HepG2 (cell line): ENCODE data around the gene B3GNT7. TPM values are rescaled to one million over a fixed set of nuclear protein-coding genes. Genes with fewer than 3 reads are reported as not detected.

ENCODE experiments used
- ARID2 ChIP-seq: sonication (generic); formaldehyde crosslinking; IDR thresholded peaks from 2 replicates; pipeline ENCODE4 v1.8.1; 2022; ENCODE audit warnings: mild to moderate bottlenecking, missing genetic modification reagents, borderline replicate concordance
- EED ChIP-seq: sonication (generic); formaldehyde crosslinking; IDR thresholded peaks from 2 replicates; pipeline ENCODE4 v1.5.0; 2020; ENCODE audit warnings: mild to moderate bottlenecking, missing genetic modification reagents
- ESRRA ChIP-seq: sonication (generic); formaldehyde crosslinking; IDR thresholded peaks from 2 replicates; pipeline ENCODE4 v1.5.1; 2020; ENCODE audit warnings: mild to moderate bottlenecking, low read depth, missing genetic modification reagents
- HCFC1 ChIP-seq: fragments of 150-350 bp; IDR thresholded peaks from 2 replicates; pipeline ENCODE4 v1.6.1; 2014; ENCODE audit warnings: low read depth, low read length
- HDAC1 ChIP-seq: sonication (generic); formaldehyde crosslinking; IDR thresholded peaks from 2 replicates; pipeline ENCODE4 v1.5.1; 2020; ENCODE audit warnings: mild to moderate bottlenecking, missing genetic modification reagents
- MTA1 ChIP-seq: sonication (generic); formaldehyde crosslinking; IDR thresholded peaks from 2 replicates; pipeline ENCODE4 v1.4.0; 2020; ENCODE audit warnings: missing genetic modification reagents, mild to moderate bottlenecking, borderline replicate concordance
- MXI1 ChIP-seq: IDR thresholded peaks from 3 replicates; pipeline ENCODE4 v1.6.1; 2012; ENCODE audit warnings: low read depth, low read length, inconsistent platforms, borderline replicate concordance
- NR2F1 ChIP-seq, 2 experiments: fragments of 450-650 bp in 1 of 2; formaldehyde crosslinking in 1 of 2; IDR thresholded peaks; 2 replicates each; pipeline versions ENCODE4 v1.5.0 to v1.6.1; 2016 to 2020; ENCODE audit warnings: mild to moderate bottlenecking in 1 of 2, missing compliant biosample characterization in 1 of 2, missing genetic modification reagents in 1 of 2, moderate library complexity in 1 of 2
- NR3C1 ChIP-seq: sonication (generic); formaldehyde crosslinking; IDR thresholded peaks from 2 replicates; pipeline ENCODE4 v1.4.0; 2020; ENCODE audit warnings: missing genetic modification reagents
- RARG ChIP-seq: sonication (generic); formaldehyde crosslinking; IDR thresholded peaks from 2 replicates; pipeline ENCODE4 v1.4.0; 2020; ENCODE audit warnings: low read depth, mild to moderate bottlenecking, missing genetic modification reagents
- TCF7 ChIP-seq: sonication (generic); IDR thresholded peaks from 2 replicates; pipeline ENCODE4 v1.6.1; 2016; ENCODE audit warnings: antibody characterized with exemption, low read depth
- ZNF33B ChIP-seq: sonication (generic); formaldehyde crosslinking; IDR thresholded peaks from 2 replicates; pipeline ENCODE4 v1.5.1; 2020; ENCODE audit warnings: mild to moderate bottlenecking, missing genetic modification reagents
- ZNF354B ChIP-seq: sonication (generic); formaldehyde crosslinking; IDR thresholded peaks from 2 replicates; pipeline ENCODE4 v1.8.0; 2022; ENCODE audit warnings: mild to moderate bottlenecking, missing genetic modification reagents
- ZNF501 ChIP-seq: sonication (generic); formaldehyde crosslinking; IDR thresholded peaks from 2 replicates; pipeline ENCODE4 v1.5.1; 2020; ENCODE audit warnings: mild to moderate bottlenecking, moderate library complexity, missing genetic modification reagents
- polyA plus RNA-seq, 8 experiments: library from polyadenylated mRNA; depleted of rRNA in 3 of 8; stranded (reverse) in 7 of 8; unstranded in 1 of 8; fragments of >200 nt; fragmentation: Illumina TruSeq in 4 of 8; extraction: Trizol in 4 of 8; gene quantifications; 2 replicates each; pipeline versions ENCODE4 v1.2.1 to v1.2.3, GENCODE V29; 2011 to 2016; ENCODE audit warnings: low read depth in 4 of 8, missing spikeins in 1 of 8, mixed read lengths in 1 of 8; ENCODE audit not compliant: insufficient read depth in 1 of 8
- total RNA-seq, 5 experiments: library from RNA; depleted of rRNA; stranded (reverse); fragments of >200 nt; fragmentation: Illumina TruSeq; extraction: Trizol; gene quantifications; 2 replicates each; pipeline ENCODE4 v1.2.3, GENCODE V29; 2016; ENCODE audit warnings: low read depth in 1 of 5
- TF ChIP-seq, protein P1 (sequence below): sonication (generic); formaldehyde crosslinking; IDR thresholded peaks from 2 replicates; pipeline ENCODE4 v1.4.0; 2020; ENCODE audit warnings: low read depth, mild to moderate bottlenecking, missing genetic modification reagents
- TF ChIP-seq, protein P2 (sequence below): sonication (generic); formaldehyde crosslinking; IDR thresholded peaks from 2 replicates; pipeline ENCODE4 v1.4.0; 2020; ENCODE audit warnings: mild to moderate bottlenecking, missing genetic modification reagents
- TF ChIP-seq, protein P3 (sequence below): sonication (generic); formaldehyde crosslinking; IDR thresholded peaks from 2 replicates; pipeline ENCODE4 v1.4.0; 2020; ENCODE audit warnings: mild to moderate bottlenecking, low read depth, missing genetic modification reagents
- TF ChIP-seq, protein P4 (sequence below): IDR thresholded peaks from 2 replicates; pipeline ENCODE4 v1.6.1; 2016
- TF ChIP-seq, protein P5 (sequence below): sonication (generic); formaldehyde crosslinking; conservative IDR thresholded peaks from 2 replicates; pipeline ENCODE4 v1.4.0; 2020; ENCODE audit warnings: missing genetic modification reagents
- TF ChIP-seq, protein P6 (sequence below): sonication (generic); formaldehyde crosslinking; IDR thresholded peaks from 2 replicates; pipeline ENCODE4 v1.5.1; 2020; ENCODE audit warnings: missing genetic modification reagents, mild to moderate bottlenecking, borderline replicate concordance

The B3GNT7 gene
- total and polyA plus RNA-seq, 2 of the 13 experiments (the other 11 are each of a cell fraction or from before 2014, with no cell fraction given): 0.04 to 0.24 TPM

DNA sequence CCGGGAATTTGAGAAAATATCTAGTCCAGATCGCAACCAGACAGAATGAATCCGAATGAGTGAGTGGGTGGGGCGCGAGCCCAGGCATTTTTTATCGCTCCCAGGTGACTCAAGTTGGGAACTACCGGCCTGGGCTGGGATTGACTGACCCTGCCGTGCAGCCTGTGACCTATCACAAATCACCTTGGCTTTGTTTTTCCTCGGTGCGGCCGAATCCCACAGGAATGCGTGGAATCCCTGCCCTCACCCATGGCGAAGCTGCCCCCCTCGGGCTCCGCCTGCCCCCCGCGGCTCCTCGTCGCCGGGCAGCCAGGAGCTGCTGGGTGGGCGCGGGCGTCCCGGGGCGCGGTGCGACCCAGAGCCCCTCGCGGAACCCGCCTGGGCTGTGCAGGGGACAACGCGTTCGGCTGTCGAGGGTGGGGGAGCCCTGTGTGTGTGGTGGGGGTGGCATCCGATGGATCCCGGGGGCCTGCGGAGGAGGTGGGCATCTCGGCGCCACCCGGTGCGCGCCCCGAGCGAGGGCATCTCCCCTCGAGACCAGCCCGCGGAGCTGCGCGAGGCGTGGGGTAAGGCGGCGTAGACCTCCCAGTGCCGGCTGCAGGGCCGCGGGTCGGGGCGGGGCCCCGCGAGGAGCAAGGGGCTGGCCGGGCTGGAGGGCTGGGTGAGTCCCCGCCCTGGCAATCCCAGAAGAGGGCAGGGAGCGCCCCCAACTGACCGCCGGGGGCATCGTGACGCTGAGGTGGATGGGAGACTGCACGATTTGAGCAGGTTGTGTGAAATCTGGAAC, 16.5 kb downstream of the B3GNT7 start (continued):
- TF ChIP-seq, protein P1, sequence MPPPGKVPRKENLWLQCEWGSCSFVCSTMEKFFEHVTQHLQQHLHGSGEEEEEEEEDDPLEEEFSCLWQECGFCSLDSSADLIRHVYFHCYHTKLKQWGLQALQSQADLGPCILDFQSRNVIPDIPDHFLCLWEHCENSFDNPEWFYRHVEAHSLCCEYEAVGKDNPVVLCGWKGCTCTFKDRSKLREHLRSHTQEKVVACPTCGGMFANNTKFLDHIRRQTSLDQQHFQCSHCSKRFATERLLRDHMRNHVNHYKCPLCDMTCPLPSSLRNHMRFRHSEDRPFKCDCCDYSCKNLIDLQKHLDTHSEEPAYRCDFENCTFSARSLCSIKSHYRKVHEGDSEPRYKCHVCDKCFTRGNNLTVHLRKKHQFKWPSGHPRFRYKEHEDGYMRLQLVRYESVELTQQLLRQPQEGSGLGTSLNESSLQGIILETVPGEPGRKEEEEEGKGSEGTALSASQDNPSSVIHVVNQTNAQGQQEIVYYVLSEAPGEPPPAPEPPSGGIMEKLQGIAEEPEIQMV (CRISPR knock-in tag): peak; percentile 45; the same call in 1 of the 2 replicates
- TF ChIP-seq ZNF33B (CRISPR knock-in tag) (peak; percentile 69; the same call in 1 of the 2 replicates), ZNF501 (CRISPR knock-in tag) (peak; percentile 53; the same call in 1 of the 2 replicates), MTA1 (peak; percentile 50; the same call in 1 of the 2 replicates), HCFC1 (no peak), ARID2 (no peak), RARG (CRISPR knock-in tag) (no peak), NR2F1 (CRISPR knock-in tag; IDR thresholded peaks at IDR 0.05) (no peak), NR3C1 (CRISPR knock-in tag) (no peak), ESRRA (CRISPR knock-in tag) (peak; percentile 44; the same call in 1 of the 2 replicates), ZNF354B (no peak), EED (no peak), HDAC1 (CRISPR knock-in tag) (no peak), MXI1 (no peak), TCF7 (no peak)
- TF ChIP-seq, protein P2, sequence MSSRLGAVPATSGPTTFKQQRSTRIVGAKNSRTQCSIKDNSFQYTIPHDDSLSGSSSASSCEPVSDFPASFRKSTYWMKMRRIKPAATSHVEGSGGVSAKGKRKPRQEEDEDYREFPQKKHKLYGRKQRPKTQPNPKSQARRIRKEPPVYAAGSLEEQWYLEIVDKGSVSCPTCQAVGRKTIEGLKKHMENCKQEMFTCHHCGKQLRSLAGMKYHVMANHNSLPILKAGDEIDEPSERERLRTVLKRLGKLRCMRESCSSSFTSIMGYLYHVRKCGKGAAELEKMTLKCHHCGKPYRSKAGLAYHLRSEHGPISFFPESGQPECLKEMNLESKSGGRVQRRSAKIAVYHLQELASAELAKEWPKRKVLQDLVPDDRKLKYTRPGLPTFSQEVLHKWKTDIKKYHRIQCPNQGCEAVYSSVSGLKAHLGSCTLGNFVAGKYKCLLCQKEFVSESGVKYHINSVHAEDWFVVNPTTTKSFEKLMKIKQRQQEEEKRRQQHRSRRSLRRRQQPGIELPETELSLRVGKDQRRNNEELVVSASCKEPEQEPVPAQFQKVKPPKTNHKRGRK (CRISPR knock-in tag): peak; percentile 77; the same call in 1 of the 2 replicates
- TF ChIP-seq, protein P3, sequence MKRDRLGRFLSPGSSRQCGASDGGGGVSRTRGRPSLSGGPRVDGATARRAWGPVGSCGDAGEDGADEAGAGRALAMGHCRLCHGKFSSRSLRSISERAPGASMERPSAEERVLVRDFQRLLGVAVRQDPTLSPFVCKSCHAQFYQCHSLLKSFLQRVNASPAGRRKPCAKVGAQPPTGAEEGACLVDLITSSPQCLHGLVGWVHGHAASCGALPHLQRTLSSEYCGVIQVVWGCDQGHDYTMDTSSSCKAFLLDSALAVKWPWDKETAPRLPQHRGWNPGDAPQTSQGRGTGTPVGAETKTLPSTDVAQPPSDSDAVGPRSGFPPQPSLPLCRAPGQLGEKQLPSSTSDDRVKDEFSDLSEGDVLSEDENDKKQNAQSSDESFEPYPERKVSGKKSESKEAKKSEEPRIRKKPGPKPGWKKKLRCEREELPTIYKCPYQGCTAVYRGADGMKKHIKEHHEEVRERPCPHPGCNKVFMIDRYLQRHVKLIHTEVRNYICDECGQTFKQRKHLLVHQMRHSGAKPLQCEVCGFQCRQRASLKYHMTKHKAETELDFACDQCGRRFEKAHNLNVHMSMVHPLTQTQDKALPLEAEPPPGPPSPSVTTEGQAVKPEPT: no peak
- TF ChIP-seq, protein P4, sequence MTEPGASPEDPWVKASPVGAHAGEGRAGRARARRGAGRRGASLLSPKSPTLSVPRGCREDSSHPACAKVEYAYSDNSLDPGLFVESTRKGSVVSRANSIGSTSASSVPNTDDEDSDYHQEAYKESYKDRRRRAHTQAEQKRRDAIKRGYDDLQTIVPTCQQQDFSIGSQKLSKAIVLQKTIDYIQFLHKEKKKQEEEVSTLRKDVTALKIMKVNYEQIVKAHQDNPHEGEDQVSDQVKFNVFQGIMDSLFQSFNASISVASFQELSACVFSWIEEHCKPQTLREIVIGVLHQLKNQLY (CRISPR knock-in tag): no peak
- TF ChIP-seq, protein P5, sequence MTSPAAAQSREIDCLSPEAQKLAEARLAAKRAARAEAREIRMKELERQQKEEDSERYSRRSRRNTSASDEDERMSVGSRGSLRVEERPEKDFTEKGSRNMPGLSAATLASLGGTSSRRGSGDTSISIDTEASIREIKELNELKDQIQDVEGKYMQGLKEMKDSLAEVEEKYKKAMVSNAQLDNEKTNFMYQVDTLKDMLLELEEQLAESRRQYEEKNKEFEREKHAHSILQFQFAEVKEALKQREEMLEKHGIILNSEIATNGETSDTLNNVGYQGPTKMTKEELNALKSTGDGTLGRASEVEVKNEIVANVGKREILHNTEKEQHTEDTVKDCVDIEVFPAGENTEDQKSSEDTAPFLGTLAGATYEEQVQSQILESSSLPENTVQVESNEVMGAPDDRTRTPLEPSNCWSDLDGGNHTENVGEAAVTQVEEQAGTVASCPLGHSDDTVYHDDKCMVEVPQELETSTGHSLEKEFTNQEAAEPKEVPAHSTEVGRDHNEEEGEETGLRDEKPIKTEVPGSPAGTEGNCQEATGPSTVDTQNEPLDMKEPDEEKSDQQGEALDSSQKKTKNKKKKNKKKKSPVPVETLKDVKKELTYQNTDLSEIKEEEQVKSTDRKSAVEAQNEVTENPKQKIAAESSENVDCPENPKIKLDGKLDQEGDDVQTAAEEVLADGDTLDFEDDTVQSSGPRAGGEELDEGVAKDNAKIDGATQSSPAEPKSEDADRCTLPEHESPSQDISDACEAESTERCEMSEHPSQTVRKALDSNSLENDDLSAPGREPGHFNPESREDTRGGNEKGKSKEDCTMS (CRISPR knock-in tag): no peak
- TF ChIP-seq, protein P6, sequence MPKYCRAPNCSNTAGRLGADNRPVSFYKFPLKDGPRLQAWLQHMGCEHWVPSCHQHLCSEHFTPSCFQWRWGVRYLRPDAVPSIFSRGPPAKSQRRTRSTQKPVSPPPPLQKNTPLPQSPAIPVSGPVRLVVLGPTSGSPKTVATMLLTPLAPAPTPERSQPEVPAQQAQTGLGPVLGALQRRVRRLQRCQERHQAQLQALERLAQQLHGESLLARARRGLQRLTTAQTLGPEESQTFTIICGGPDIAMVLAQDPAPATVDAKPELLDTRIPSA (CRISPR knock-in tag): no peak
